Lower lobe of right lung (tissue), 2 donors: ENCODE measurements around the gene TMEM147. TPM values are rescaled to one million over a fixed set of nuclear protein-coding genes. Genes with fewer than 3 reads are reported as not detected.

Experiments used
- ATAC-seq, 2 donors: fragments of 200-7000 bp; cut with Tn5 transposase; one replicate each; pipeline ENCODE4 v1.9.1; 2020 to 2022; ENCODE audit warnings: mild to moderate bottlenecking in 2 of 2, moderate library complexity in 2 of 2
- DNase-seq: peaks from one replicate; pipeline ENCODE4 v3.0.0-alpha.2; 2020
- H3K27ac ChIP-seq: fragments of 200-600 bp; one replicate; pipeline ENCODE4 v1.8.0; 2022
- H3K27me3 ChIP-seq: fragments of 200-600 bp; one replicate; pipeline ENCODE4 v1.8.0; 2022; ENCODE audit warnings: low read depth
- H3K36me3 ChIP-seq: fragments of 200-600 bp; one replicate; pipeline ENCODE4 v1.8.0; 2022; ENCODE audit warnings: mild to moderate bottlenecking
- H3K4me1 ChIP-seq: fragments of 200-600 bp; one replicate; pipeline ENCODE4 v1.8.0; 2022
- H3K4me3 ChIP-seq: fragments of 200-600 bp; one replicate; pipeline ENCODE4 v1.8.0; 2022; ENCODE audit warnings: mild to moderate bottlenecking
- H3K9me3 ChIP-seq: fragments of 200-600 bp; one replicate; pipeline ENCODE4 v1.8.0; 2022
- intact Hi-C: fragments of 100-400 bp; cut with DNase I; formaldehyde crosslinking; loops from one replicate; pipeline ENCODE4 v1.11.0; 2022
- total RNA-seq: library from RNA; stranded (reverse); fragmentation: NEBNext Ultra II Directional; extraction: Animal tissue kit (Norgen Biotek cat#: 25700); gene quantifications from one replicate; pipeline ENCODE4 v1.2.1, GENCODE V29; 2021
- TF ChIP-seq, protein P1 (sequence below): fragments of 200-600 bp; IDR thresholded peaks from one replicate; pipeline ENCODE4 v1.8.0; 2022; ENCODE audit warnings: antibody characterized with exemption, mild to moderate bottlenecking
- donor health status: DM: no; HTN: yes; CAD: no; lungs with severe emphysema.

The TMEM147 gene
- total RNA-seq, 1 donor from 2014 or later: 81.6 TPM

- no peaks in the 10 kb centered on the region for H3K36me3 ChIP-seq
- H3K27ac ChIP-seq: no peak overlapping the region
- no peak for ATAC-seq
- no peaks in the 10 kb centered on the region for H3K4me1 ChIP-seq
- no peak for DNase-seq
- TF ChIP-seq, protein P1, sequence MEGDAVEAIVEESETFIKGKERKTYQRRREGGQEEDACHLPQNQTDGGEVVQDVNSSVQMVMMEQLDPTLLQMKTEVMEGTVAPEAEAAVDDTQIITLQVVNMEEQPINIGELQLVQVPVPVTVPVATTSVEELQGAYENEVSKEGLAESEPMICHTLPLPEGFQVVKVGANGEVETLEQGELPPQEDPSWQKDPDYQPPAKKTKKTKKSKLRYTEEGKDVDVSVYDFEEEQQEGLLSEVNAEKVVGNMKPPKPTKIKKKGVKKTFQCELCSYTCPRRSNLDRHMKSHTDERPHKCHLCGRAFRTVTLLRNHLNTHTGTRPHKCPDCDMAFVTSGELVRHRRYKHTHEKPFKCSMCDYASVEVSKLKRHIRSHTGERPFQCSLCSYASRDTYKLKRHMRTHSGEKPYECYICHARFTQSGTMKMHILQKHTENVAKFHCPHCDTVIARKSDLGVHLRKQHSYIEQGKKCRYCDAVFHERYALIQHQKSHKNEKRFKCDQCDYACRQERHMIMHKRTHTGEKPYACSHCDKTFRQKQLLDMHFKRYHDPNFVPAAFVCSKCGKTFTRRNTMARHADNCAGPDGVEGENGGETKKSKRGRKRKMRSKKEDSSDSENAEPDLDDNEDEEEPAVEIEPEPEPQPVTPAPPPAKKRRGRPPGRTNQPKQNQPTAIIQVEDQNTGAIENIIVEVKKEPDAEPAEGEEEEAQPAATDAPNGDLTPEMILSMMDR: no peak
- intact Hi-C loops: no loop called here
- H3K27me3 ChIP-seq: peaks cover 17% of the 10 kb centered on the region
- no peaks in the 10 kb centered on the region for H3K9me3 ChIP-seq
- no peak overlapping the region for H3K4me3 ChIP-seq
Observed at GRCh38 chr19:35566738-35567137, 21.3 kb downstream of the TMEM147 start.

DNA sequence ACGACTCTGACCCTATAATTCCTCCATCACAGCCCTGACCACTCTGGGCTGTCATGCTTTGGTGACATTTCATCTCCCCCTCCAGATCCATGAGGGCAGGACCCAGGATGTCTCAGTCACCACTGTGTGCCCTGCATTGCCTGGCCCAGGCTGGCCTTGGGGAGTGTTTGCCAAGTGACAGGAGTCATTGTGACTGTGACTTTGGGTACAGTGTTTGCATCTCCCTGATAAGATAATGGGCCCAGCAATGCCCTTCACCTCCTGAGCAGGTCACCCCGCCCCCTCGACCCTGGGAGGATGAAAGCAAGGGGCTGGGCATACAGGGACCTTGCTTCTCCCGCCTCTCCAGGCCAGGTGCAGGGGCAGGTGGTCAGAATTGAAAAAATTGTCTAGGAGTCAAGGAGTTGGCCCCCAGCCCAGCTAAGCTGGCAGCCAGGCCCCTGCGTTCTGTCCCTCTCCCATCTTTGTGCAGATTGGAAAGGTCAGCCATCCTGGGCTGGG lies 23.9 kb downstream of the TMEM147 start:
- Histone ChIP-seq H3K4me3 (no peak overlapping the region), H3K27me3 (peaks cover 11% of the 10 kb centered on the region), H3K36me3 (no peaks in the 10 kb centered on the region), H3K4me1 (no peaks in the 10 kb centered on the region), H3K9me3 (no peaks in the 10 kb centered on the region), H3K27ac (no peak overlapping the region)
- no peak for ATAC-seq
- intact Hi-C loops: no loop called here
- no peak for DNase-seq
- TF ChIP-seq, protein P1: no peak

DNA sequence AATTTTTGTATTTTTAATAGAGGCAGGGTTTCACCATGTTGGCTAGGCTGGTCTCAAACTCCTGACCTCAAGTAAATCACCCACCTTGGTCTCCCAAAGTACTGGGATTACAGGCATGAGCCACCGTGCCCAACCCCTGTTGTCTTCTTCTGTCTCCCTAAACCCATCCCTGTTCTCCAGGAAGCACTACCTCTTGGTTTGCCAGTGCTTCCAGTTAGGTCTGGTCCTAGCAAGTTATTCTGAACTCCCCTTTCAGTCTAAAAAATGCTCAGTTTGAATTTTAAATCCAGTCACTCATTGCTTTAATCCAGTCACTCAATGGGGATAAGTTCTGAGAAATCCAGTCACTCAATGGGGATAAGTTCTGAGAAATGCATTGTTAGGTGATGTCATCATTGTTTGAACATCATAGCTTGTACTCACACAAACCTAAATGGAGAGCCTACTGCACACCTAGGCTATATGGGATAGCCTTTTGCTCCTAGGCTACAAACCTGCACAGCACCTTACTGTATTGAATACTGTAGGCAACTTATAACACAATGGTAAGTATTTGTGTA lies 26.1 kb downstream of the TMEM147 start:
- H3K27ac ChIP-seq: no peak overlapping the region
- H3K4me3 ChIP-seq: no peak overlapping the region
- peaks cover 11% of the 10 kb centered on the region for H3K27me3 ChIP-seq
- ATAC-seq (no peak), DNase-seq (no peak)
- H3K4me1 ChIP-seq: no peaks in the 10 kb centered on the region
- no peaks in the 10 kb centered on the region for H3K36me3 ChIP-seq
- TF ChIP-seq, protein P1: no peak
- peaks cover 11% of the 10 kb centered on the region for H3K9me3 ChIP-seq
- intact Hi-C loops: no loop called here

DNA sequence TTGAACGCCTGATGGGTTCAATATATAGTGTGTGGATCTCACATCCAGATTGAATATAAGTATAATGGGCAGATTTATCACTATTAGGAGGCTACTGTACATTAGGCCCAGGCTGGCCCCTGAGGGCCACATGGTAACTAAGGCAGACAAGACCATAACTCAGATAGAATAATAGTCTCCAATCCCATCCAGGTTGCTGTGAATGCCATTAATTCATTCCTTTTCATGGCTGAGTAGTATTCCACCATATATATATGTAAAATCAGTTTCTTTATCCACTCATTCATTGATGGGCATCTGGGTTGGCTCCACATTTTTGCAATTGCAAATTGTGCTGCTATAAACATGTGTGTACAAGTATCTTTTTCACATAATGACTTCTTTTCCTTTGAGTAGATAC lies 32.5 kb downstream of the TMEM147 start:
- no peak overlapping the region for H3K27ac ChIP-seq
- no peaks in the 10 kb centered on the region for H3K4me1 ChIP-seq
- DNase-seq (no peak), ATAC-seq (no peak)
- H3K27me3 ChIP-seq: peaks cover 15% of the 10 kb centered on the region
- no peaks in the 10 kb centered on the region for H3K36me3 ChIP-seq
- peaks cover 17% of the 10 kb centered on the region for H3K9me3 ChIP-seq
- TF ChIP-seq, protein P1: no peak
- H3K4me3 ChIP-seq: no peak overlapping the region
- intact Hi-C loops: no loop called here

GRCh38 chr19:35578707-35579106 lies 33.3 kb downstream of the TMEM147 start:
- no peak for DNase-seq
- H3K9me3 ChIP-seq: peaks cover 17% of the 10 kb centered on the region
- TF ChIP-seq, protein P1: no peak

More at GRCh38 chr19:35578707-35579106, 33.3 kb downstream of the TMEM147 start:
- Histone ChIP-seq H3K4me3 (no peak overlapping the region), H3K4me1 (no peaks in the 10 kb centered on the region), H3K36me3 (no peaks in the 10 kb centered on the region), H3K27ac (no peak overlapping the region), H3K27me3 (peaks cover 15% of the 10 kb centered on the region)
- intact Hi-C loops: no loop called here
- ATAC-seq: no peak
